Activated CD4-positive, CD25-positive, alpha-beta regulatory T cell (primary cell): ENCODE results near the gene PBRM1.
A peak's percentile ranks its signal among the peaks of the same experiment; 100 is the strongest.
"Not testable (repeated sequence)": the region's sequence is repeated elsewhere in the genome, so short reads cannot be mapped to it uniquely, and the experiment has no call there.

Source experiments
- DNase-seq, 4 experiments: peaks; one replicate each; lab custom pipeline; 2025; lab: John Stamatoyannopoulos, UW

Gene PBRM1

GRCh38 chr3:52704611-52705437 is 19.1 kb upstream of the PBRM1 start:
- peak in 1 of 4 experiments; percentile 10 for DNase-seq

- DNase-seq, result no peak
Measured at GRCh38 chr3:52703341-52703740, 17.6 kb upstream of the PBRM1 start.

GRCh38 chr3:52697632-52697965 is 11.9 kb upstream of the PBRM1 start:
- no peak for DNase-seq

GRCh38 chr3:52696830-52697631 is 11.3 kb upstream of the PBRM1 start:
- no peak for DNase-seq

GRCh38 chr3:52695798-52696671 is 10.3 kb upstream of the PBRM1 start:
- no peak for DNase-seq

- DNase-seq, result no peak
Measured at GRCh38 chr3:52694528-52695189, 8.9 kb upstream of the PBRM1 start.

- no peak for DNase-seq
Measured at GRCh38 chr3:52693071-52693470, 7.4 kb upstream of the PBRM1 start.

- no peak for DNase-seq
Measured at GRCh38 chr3:52690560-52690959, 4.8 kb upstream of the PBRM1 start.

GRCh38 chr3:52689151-52689550 is 3.4 kb upstream of the PBRM1 start:
- no peak for DNase-seq

GRCh38 chr3:52688266-52688665 is 2.6 kb upstream of the PBRM1 start:
- DNase-seq, result no peak

GRCh38 chr3:52685285-52685708 is 416 bp downstream of the PBRM1 start:
- peak; percentile 38 to 68 (median 47) for DNase-seq

GRCh38 chr3:52684184-52684583 is 1.5 kb downstream of the PBRM1 start:
- no peak for DNase-seq

- DNase-seq, result no peak
Measured at GRCh38 chr3:52683611-52684010, 2.1 kb downstream of the PBRM1 start.

GRCh38 chr3:52682016-52682415 is 3.7 kb downstream of the PBRM1 start:
- no peak for DNase-seq

GRCh38 chr3:52681596-52681995 is 4.1 kb downstream of the PBRM1 start:
- DNase-seq, result no peak

- no peak for DNase-seq
Measured at GRCh38 chr3:52679811-52680210, 5.9 kb downstream of the PBRM1 start.

GRCh38 chr3:52679199-52679538 is 6.5 kb downstream of the PBRM1 start:
- no peak for DNase-seq

- no peak for DNase-seq
Measured at GRCh38 chr3:52678265-52679198, 7.2 kb downstream of the PBRM1 start.

GRCh38 chr3:52676201-52676600 is 9.5 kb downstream of the PBRM1 start:
- DNase-seq, result not testable (repeated sequence)

GRCh38 chr3:52671676-52672075 is 14.0 kb downstream of the PBRM1 start:
- DNase-seq, result no peak
